Smooth muscle cell (in vitro differentiated cells): ENCODE measurements around the gene SRGAP3. TPM values are rescaled to one million over a fixed set of nuclear protein-coding genes. Genes with fewer than 3 reads are reported as not detected.

Experiments
- DNase-seq: peaks from one replicate; lab custom pipeline; 2025; ENCODE audit not compliant: unreplicated experiment; lab: John Stamatoyannopoulos, UW
- H2AFZ ChIP-seq: fragments of 200-600 bp; sonication (generic); 2 replicates; pipeline ENCODE4 v1.6.0; 2016; ENCODE audit warnings: antibody characterized with exemption, low read depth, mild to moderate bottlenecking
- H3F3A ChIP-seq: fragments of 200-600 bp; sonication (generic); 2 replicates; pipeline ENCODE4 v1.6.0; 2017; ENCODE audit warnings: antibody characterized with exemption, low read depth
- H3K27ac ChIP-seq: fragments of 200-600 bp; sonication (generic); 2 replicates; pipeline ENCODE4 v1.5.1; 2016; ENCODE audit warnings: low read depth, mild to moderate bottlenecking
- H3K27me3 ChIP-seq: fragments of 200-600 bp; sonication (generic); 2 replicates; pipeline ENCODE4 v1.6.1; 2016; ENCODE audit warnings: low read depth, mild to moderate bottlenecking
- H3K36me3 ChIP-seq: fragments of 200-600 bp; sonication (generic); 2 replicates; pipeline ENCODE4 v1.5.1; 2016; ENCODE audit warnings: low read depth
- H3K4me1 ChIP-seq: fragments of 200-600 bp; sonication (generic); 2 replicates; pipeline ENCODE4 v1.5.1; 2016; ENCODE audit warnings: low read depth
- H3K4me2 ChIP-seq: fragments of 200-600 bp; sonication (generic); 2 replicates; pipeline ENCODE4 v1.6.0; 2016; ENCODE audit warnings: mild to moderate bottlenecking
- H3K4me3 ChIP-seq: fragments of 200-600 bp; sonication (generic); 2 replicates; pipeline ENCODE4 v1.5.1; 2016; ENCODE audit warnings: mild to moderate bottlenecking
- H3K79me2 ChIP-seq: fragments of 200-600 bp; sonication (generic); 2 replicates; pipeline ENCODE4 v1.6.0; 2016; ENCODE audit warnings: low read depth, mild to moderate bottlenecking
- H3K9ac ChIP-seq: fragments of 200-600 bp; sonication (generic); 2 replicates; pipeline ENCODE4 v1.6.0; 2016; ENCODE audit warnings: low read depth
- H3K9me3 ChIP-seq: fragments of 200-600 bp; sonication (generic); replicated peaks from 2 replicates; pipeline ENCODE4 v1.5.1; 2016; ENCODE audit warnings: low read depth
- H4K20me1 ChIP-seq: fragments of 200-600 bp; sonication (generic); 2 replicates; pipeline ENCODE4 v1.6.0; 2016; ENCODE audit warnings: low read depth
- WGBS: methylation state at CpG from one replicate; pipeline ENCODE4 v1.1.7; 2016; ENCODE audit warnings: low lambda C conversion rate; 5-methylcytosine and 5-hydroxymethylcytosine counted together
- polyA plus RNA-seq: library from polyadenylated mRNA; unstranded; fragments of >200 nt; fragmentation: Nextera tagmentation; extraction: Ambion mirVana; gene quantifications from 2 replicates; pipeline ENCODE4 v1.2.1, GENCODE V29; 2016
- total RNA-seq: library from RNA; depleted of rRNA; stranded (reverse); fragments of >200 nt; gene quantifications from 2 replicates; pipeline ENCODE4 v1.2.3, GENCODE V29; 2014
- TF ChIP-seq, protein P1 (sequence below): fragments of 200-600 bp; sonication (generic); IDR thresholded peaks from 2 replicates; pipeline ENCODE4 v1.5.1; 2017; ENCODE audit warnings: borderline replicate concordance, mild to moderate bottlenecking, antibody characterized with exemption; ENCODE audit not compliant: insufficient read depth, poor library complexity, severe bottlenecking

SRGAP3 gene
- total and polyA plus RNA-seq, 2 experiments from 2014 or later = 1.5 to 3.1 TPM

GRCh38 chr3:9000041-9000440 lies 249.4 kb downstream of the SRGAP3 start:
- H3K9me3 ChIP-seq = no peaks in the 10 kb centered on the region
- H3K79me2 ChIP-seq = no peaks in the 10 kb centered on the region
- no peak overlapping the region for H3K9ac ChIP-seq
- TF ChIP-seq, protein P1, sequence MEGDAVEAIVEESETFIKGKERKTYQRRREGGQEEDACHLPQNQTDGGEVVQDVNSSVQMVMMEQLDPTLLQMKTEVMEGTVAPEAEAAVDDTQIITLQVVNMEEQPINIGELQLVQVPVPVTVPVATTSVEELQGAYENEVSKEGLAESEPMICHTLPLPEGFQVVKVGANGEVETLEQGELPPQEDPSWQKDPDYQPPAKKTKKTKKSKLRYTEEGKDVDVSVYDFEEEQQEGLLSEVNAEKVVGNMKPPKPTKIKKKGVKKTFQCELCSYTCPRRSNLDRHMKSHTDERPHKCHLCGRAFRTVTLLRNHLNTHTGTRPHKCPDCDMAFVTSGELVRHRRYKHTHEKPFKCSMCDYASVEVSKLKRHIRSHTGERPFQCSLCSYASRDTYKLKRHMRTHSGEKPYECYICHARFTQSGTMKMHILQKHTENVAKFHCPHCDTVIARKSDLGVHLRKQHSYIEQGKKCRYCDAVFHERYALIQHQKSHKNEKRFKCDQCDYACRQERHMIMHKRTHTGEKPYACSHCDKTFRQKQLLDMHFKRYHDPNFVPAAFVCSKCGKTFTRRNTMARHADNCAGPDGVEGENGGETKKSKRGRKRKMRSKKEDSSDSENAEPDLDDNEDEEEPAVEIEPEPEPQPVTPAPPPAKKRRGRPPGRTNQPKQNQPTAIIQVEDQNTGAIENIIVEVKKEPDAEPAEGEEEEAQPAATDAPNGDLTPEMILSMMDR = no peak
- no peak for DNase-seq
- no peaks in the 10 kb centered on the region for H3F3A ChIP-seq
- no peaks in the 10 kb centered on the region for H3K4me1 ChIP-seq
- H3K4me2 ChIP-seq = no peak overlapping the region
- H3K27ac ChIP-seq = no peak overlapping the region
- H4K20me1 ChIP-seq = no peaks in the 10 kb centered on the region
- H3K4me3 ChIP-seq = no peak overlapping the region
- no peak overlapping the region for H2AFZ ChIP-seq
- peaks cover 3% of the 10 kb centered on the region for H3K27me3 ChIP-seq
- no peaks in the 10 kb centered on the region for H3K36me3 ChIP-seq

DNA sequence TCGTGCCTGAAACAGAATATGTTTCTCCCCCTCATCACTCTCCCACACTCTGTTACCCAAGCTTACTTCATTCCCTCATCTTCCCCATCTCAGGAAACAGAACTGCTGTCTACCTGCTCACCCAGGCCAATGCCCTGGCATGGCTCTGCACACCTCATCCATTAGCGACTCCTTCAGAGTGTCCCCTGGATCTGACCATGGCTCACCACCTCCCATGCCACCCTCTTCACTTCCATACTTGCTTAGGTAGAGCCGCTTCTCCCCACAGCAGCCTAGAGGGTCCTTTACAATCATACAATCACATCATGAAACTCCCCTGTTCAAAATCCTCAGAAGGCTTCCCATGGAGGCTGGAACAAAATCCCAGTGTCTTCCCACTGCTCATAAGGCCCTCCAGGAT lies 252.3 kb downstream of the SRGAP3 start:
- DNase-seq = no peak
- WGBS = 91% methylated on average over 3 of the region's 3 CpGs
- H3K9me3 ChIP-seq = no peaks in the 10 kb centered on the region

GRCh38 chr3:8996681-8997121 lies 252.7 kb downstream of the SRGAP3 start:
- DNase-seq = no peak
- Histone ChIP-seq H3K9ac (no peak overlapping the region), H3K27me3 (no peaks in the 10 kb centered on the region), H3K4me3 (no peak overlapping the region), H2AFZ (no peak overlapping the region), H3K4me2 (no peak overlapping the region), H3K79me2 (no peaks in the 10 kb centered on the region), H4K20me1 (no peaks in the 10 kb centered on the region), H3K9me3 (no peaks in the 10 kb centered on the region), H3F3A (no peaks in the 10 kb centered on the region), H3K4me1 (no peaks in the 10 kb centered on the region), H3K36me3 (no peaks in the 10 kb centered on the region), H3K27ac (no peak overlapping the region)
- TF ChIP-seq, protein P1 = no peak
- 53% methylated on average over 12 of the region's 12 CpGs for WGBS

More for the DNA sequence above, 252.3 kb downstream of the SRGAP3 start:
- TF ChIP-seq, protein P1 = no peak
- no peaks in the 10 kb centered on the region for H3K36me3 ChIP-seq
- no peak overlapping the region for H3K4me3 ChIP-seq
- H3F3A ChIP-seq = no peaks in the 10 kb centered on the region
- H4K20me1 ChIP-seq = no peaks in the 10 kb centered on the region
- H2AFZ ChIP-seq = no peak overlapping the region
- no peak overlapping the region for H3K4me2 ChIP-seq
- H3K27me3 ChIP-seq = no peaks in the 10 kb centered on the region
- no peak overlapping the region for H3K9ac ChIP-seq
- no peaks in the 10 kb centered on the region for H3K4me1 ChIP-seq
- no peaks in the 10 kb centered on the region for H3K79me2 ChIP-seq
- no peak overlapping the region for H3K27ac ChIP-seq

DNA sequence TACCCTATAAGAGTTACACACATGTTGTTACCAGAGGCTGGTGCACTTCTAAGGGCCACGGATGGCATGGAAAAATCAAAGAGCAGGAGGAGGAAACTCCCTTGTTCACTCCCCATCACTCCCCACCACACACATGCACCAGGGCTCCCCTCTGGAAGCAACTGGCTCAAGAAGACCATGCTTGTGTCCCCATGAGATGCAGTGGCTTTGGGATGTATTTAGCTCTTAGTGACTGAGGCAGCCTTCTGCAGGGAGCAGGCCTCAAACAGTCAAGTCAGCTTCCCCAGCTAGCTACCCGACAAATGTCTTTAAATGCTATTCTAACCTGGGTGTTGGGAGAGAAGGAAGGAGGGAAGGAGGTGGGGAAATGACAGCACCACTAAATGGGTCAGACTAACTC lies 253.2 kb downstream of the SRGAP3 start:
- no peaks in the 10 kb centered on the region for H4K20me1 ChIP-seq
- TF ChIP-seq, protein P1 = no peak
- H3K27ac ChIP-seq = no peak overlapping the region
- no peak overlapping the region for H3K4me3 ChIP-seq
- H2AFZ ChIP-seq = no peak overlapping the region
- H3K27me3 ChIP-seq = no peaks in the 10 kb centered on the region
- H3K4me1 ChIP-seq = peaks cover 3% of the 10 kb centered on the region
- H3K9ac ChIP-seq = no peak overlapping the region
- no peak for DNase-seq
- no peaks in the 10 kb centered on the region for H3K79me2 ChIP-seq
- H3F3A ChIP-seq = no peaks in the 10 kb centered on the region
- H3K4me2 ChIP-seq = no peak overlapping the region
- no peaks in the 10 kb centered on the region for H3K9me3 ChIP-seq
- WGBS = 95% methylated on average over 2 of the region's 2 CpGs
- H3K36me3 ChIP-seq = no peaks in the 10 kb centered on the region
